Measurements from ENCODE around the gene INPP5K. TPM values are rescaled to one million over a fixed set of nuclear protein-coding genes. Genes with fewer than 3 reads are reported as not detected.
"Not testable (repeated sequence)": the region's sequence is repeated elsewhere in the genome, so short reads cannot be mapped to it uniquely, and the experiment has no call there.

The INPP5K gene
- total RNA-seq, 1 donor from 2014 or later: 47.4 TPM

GRCh38 chr17:1508709-1509108 lies 7.7 kb downstream of the INPP5K start:
- intact Hi-C loops (cut with micrococcal nuclease): not testable (repeated sequence)

GRCh38 chr17:1506649-1507267 lies 9.7 kb downstream of the INPP5K start:
- intact Hi-C loops (cut with micrococcal nuclease): no loop called here

GRCh38 chr17:1505586-1505985 lies 10.8 kb downstream of the INPP5K start:
- intact Hi-C loops (cut with micrococcal nuclease): no loop called here

GRCh38 chr17:1504866-1505265 lies 11.5 kb downstream of the INPP5K start:
- intact Hi-C loops (cut with micrococcal nuclease): no loop called here

GRCh38 chr17:1503699-1504098 lies 12.7 kb downstream of the INPP5K start:
- intact Hi-C loops (cut with micrococcal nuclease): no loop called here

GRCh38 chr17:1498869-1499268 lies 17.5 kb downstream of the INPP5K start:
- intact Hi-C loops (cut with micrococcal nuclease): no loop called here

- intact Hi-C loops (cut with micrococcal nuclease): no loop called here
These were observed 18.2 kb downstream of the INPP5K start for GRCh38 chr17:1498233-1498632.

GRCh38 chr17:1497831-1498230 lies 18.6 kb downstream of the INPP5K start:
- intact Hi-C loops (cut with micrococcal nuclease): no loop called here

GRCh38 chr17:1496869-1497268 lies 19.5 kb downstream of the INPP5K start:
- intact Hi-C loops (cut with micrococcal nuclease): no loop called here

GRCh38 chr17:1495265-1495989 lies 21.0 kb downstream of the INPP5K start:
- intact Hi-C loops (cut with micrococcal nuclease): no loop called here

- intact Hi-C loops (cut with micrococcal nuclease): no loop called here
These were observed 21.6 kb downstream of the INPP5K start for GRCh38 chr17:1494736-1495253.

GRCh38 chr17:1494203-1494602 lies 22.2 kb downstream of the INPP5K start:
- intact Hi-C loops (cut with micrococcal nuclease): no loop called here

- intact Hi-C loops (cut with micrococcal nuclease): loop anchor here (2.0 kb wide), 1 partner anchor 69 kb away; the partner anchor contains the start of gene PITPNA
These were observed 23.0 kb downstream of the INPP5K start for GRCh38 chr17:1493291-1493980.

- intact Hi-C loops (cut with micrococcal nuclease): loop anchor here (2.0 kb wide), 1 partner anchor 70 kb away; the partner anchor contains the start of gene PITPNA
These were observed 23.9 kb downstream of the INPP5K start, which contains the start of gene MYO1C for GRCh38 chr17:1492249-1493206. Gene MYO1C (minus strand): TSS chr17:1492686. CDS start chr17:1492487, 199 bp downstream.

GRCh38 chr17:1491443-1492248 lies 24.8 kb downstream of the INPP5K start:
- intact Hi-C loops (cut with micrococcal nuclease): loop anchor here (1.0 to 2.0 kb wide), 3 partner anchors 24 to 126 kb away; partner anchors contain the start of gene PITPNA

- intact Hi-C loops (cut with micrococcal nuclease): loop anchor here (1.0 kb wide), 2 partner anchors 24 to 126 kb away; no protein-coding TSS in a partner anchor
These were observed 25.6 kb downstream of the INPP5K start for GRCh38 chr17:1490643-1491442.

GRCh38 chr17:1488826-1489270 lies 27.6 kb downstream of the INPP5K start:
- intact Hi-C loops (cut with micrococcal nuclease): loop anchor here (1.0 to 5.0 kb wide), 4 partner anchors 26 to 153 kb away; partner anchors contain the start of gene CRK
